Calu3 (cell line): ENCODE results near the gene TBC1D8. TPM values are rescaled to one million over a fixed set of nuclear protein-coding genes. Genes with fewer than 3 reads are reported as not detected.

Experiments
- BruUV-seq: library from RNA; stranded (reverse); fragments of 400-500 nt; replicated peaks from 2 replicates; lab custom pipeline; 2021; lab: Mats Ljungman, UMichigan
- CTCF ChIA-PET: fragments of 300-600 bp; sonication (Branson Sonifier 250); formaldehyde crosslinking; loops from one replicate; lab custom pipeline; 2022; ENCODE audit warnings: antibody characterized with exemption; lab: Charles Lee
- DNase-seq: peaks from one replicate; pipeline ENCODE4 v3.0.0; 2022
- H3K27ac Mint-ChIP-seq: one replicate; pipeline ENCODE4 v1.8.0; 2022; ENCODE audit warnings: mixed read lengths; ENCODE audit not compliant: unreplicated experiment
- H3K27me3 Mint-ChIP-seq: one replicate; pipeline ENCODE4 v1.8.0; 2022; ENCODE audit warnings: mixed read lengths; ENCODE audit not compliant: unreplicated experiment
- H3K36me3 Mint-ChIP-seq: one replicate; pipeline ENCODE4 v1.8.0; 2022; ENCODE audit warnings: mild to moderate bottlenecking, moderate library complexity, mixed read lengths; ENCODE audit not compliant: insufficient read depth, unreplicated experiment
- H3K4me1 Mint-ChIP-seq: one replicate; pipeline ENCODE4 v1.8.0; 2022; ENCODE audit warnings: mild to moderate bottlenecking, low read depth, mixed read lengths; ENCODE audit not compliant: unreplicated experiment
- H3K4me3 Mint-ChIP-seq: one replicate; pipeline ENCODE4 v1.8.0; 2022; ENCODE audit warnings: mild to moderate bottlenecking, low read depth, moderate library complexity, mixed read lengths; ENCODE audit not compliant: unreplicated experiment
- H3K9me3 Mint-ChIP-seq: one replicate; pipeline ENCODE4 v1.8.0; 2022; ENCODE audit warnings: low read depth, mixed read lengths; ENCODE audit not compliant: unreplicated experiment
- intact Hi-C: fragments of 100-400 bp; cut with micrococcal nuclease; formaldehyde crosslinking; loops from one replicate; pipeline ENCODE4 v1.10.0; 2022; ENCODE audit not compliant: unreplicated experiment
- total RNA-seq: library from RNA; stranded (reverse); gene quantifications from 2 replicates; pipeline ENCODE4 v1.2.3, GENCODE V29; 2022
- TF ChIP-seq, protein P1 (sequence below): fragments of 200-600 bp; IDR thresholded peaks from one replicate; pipeline ENCODE4 v1.8.0; 2022; ENCODE audit warnings: antibody characterized with exemption; ENCODE audit not compliant: unreplicated experiment

TBC1D8 gene
- total RNA-seq, 1 experiment from 2014 or later, result 25.3 TPM

- no peak overlapping the region for H3K27ac Mint-ChIP-seq
- no TSS peak for BruUV-seq
- intact Hi-C loops, result no loop called here
- TF ChIP-seq, protein P1, sequence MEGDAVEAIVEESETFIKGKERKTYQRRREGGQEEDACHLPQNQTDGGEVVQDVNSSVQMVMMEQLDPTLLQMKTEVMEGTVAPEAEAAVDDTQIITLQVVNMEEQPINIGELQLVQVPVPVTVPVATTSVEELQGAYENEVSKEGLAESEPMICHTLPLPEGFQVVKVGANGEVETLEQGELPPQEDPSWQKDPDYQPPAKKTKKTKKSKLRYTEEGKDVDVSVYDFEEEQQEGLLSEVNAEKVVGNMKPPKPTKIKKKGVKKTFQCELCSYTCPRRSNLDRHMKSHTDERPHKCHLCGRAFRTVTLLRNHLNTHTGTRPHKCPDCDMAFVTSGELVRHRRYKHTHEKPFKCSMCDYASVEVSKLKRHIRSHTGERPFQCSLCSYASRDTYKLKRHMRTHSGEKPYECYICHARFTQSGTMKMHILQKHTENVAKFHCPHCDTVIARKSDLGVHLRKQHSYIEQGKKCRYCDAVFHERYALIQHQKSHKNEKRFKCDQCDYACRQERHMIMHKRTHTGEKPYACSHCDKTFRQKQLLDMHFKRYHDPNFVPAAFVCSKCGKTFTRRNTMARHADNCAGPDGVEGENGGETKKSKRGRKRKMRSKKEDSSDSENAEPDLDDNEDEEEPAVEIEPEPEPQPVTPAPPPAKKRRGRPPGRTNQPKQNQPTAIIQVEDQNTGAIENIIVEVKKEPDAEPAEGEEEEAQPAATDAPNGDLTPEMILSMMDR, result no peak
- H3K36me3 Mint-ChIP-seq, result peaks cover 58% of the 10 kb centered on the region
- H3K9me3 Mint-ChIP-seq, result no peaks in the 10 kb centered on the region
- CTCF ChIA-PET, result no interaction called here
- H3K4me1 Mint-ChIP-seq, result no peaks in the 10 kb centered on the region
- no peak for DNase-seq
- H3K27me3 Mint-ChIP-seq, result no peaks in the 10 kb centered on the region
- H3K4me3 Mint-ChIP-seq, result no peak overlapping the region
Observed at GRCh38 chr2:100967716-100968115, 183.5 kb downstream of the TBC1D8 start.

DNA sequence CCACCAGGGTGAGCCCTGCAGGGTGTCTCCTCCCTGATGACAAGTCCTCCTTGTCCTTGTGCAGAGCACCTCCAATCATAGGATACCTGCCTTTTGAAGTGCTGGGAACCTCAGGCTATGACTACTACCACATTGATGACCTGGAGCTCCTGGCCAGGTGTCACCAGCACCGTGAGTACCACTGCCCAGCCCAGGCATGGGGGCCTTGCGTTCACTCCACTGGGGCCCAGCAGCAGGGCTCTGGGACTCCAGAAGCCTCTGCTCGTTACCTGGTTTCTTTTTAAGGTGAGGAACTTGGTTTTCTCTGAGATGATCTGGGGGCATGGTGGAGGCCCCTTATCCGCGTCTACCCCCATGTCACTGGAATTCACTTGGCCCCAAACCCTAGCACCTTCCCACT, 185.6 kb downstream of the TBC1D8 start:
- intact Hi-C loops, result no loop called here
- no TSS peak for BruUV-seq
- Mint-ChIP-seq H3K4me1 (no peaks in the 10 kb centered on the region), H3K27me3 (no peaks in the 10 kb centered on the region), H3K27ac (no peak overlapping the region), H3K9me3 (no peaks in the 10 kb centered on the region), H3K36me3 (peaks cover 44% of the 10 kb centered on the region), H3K4me3 (no peak overlapping the region)
- TF ChIP-seq, protein P1, result no peak
- DNase-seq, result no peak
- CTCF ChIA-PET, result no interaction called here

- CTCF ChIA-PET, result interaction anchor here (0.7 kb wide), 1 partner anchor 274 kb away, joined by 5 read pairs; no protein-coding TSS in a partner anchor
Observed at GRCh38 chr2:100964681-100965169, 186.5 kb downstream of the TBC1D8 start.

DNA sequence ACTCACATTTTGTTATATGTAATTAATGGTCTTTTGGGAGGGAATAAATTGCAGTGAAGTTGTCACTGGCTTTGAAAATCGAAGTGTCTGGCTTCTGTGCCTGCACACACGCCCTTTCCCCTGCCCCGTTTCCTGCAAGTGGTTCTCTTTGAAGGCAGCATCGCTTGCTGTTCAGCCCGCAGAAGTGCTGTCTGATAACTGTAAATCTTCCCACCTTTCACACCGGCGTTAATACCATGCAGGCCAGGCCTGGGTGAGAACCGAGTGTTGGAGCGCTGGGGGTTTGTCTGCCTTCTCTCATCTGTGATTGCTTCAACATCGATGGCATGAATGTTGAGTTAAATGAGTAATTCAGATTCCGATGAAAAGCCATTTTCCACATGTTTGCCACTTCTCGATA, 187.0 kb downstream of the TBC1D8 start:
- CTCF ChIA-PET, result interaction anchor here (0.7 kb wide), 1 partner anchor 274 kb away, joined by 5 read pairs; no protein-coding TSS in a partner anchor

More at GRCh38 chr2:100964681-100965169, 186.5 kb downstream of the TBC1D8 start:
- DNase-seq, result no peak
- Mint-ChIP-seq H3K9me3 (no peaks in the 10 kb centered on the region), H3K27ac (no peak overlapping the region), H3K4me1 (no peaks in the 10 kb centered on the region), H3K27me3 (no peaks in the 10 kb centered on the region), H3K36me3 (peaks cover 40% of the 10 kb centered on the region), H3K4me3 (no peak overlapping the region)
- TF ChIP-seq, protein P1, result no peak
- intact Hi-C loops, result no loop called here
- no TSS peak for BruUV-seq

More for the DNA sequence above, 187.0 kb downstream of the TBC1D8 start:
- BruUV-seq, result no TSS peak
- Mint-ChIP-seq H3K36me3 (peaks cover 40% of the 10 kb centered on the region), H3K9me3 (no peaks in the 10 kb centered on the region), H3K27ac (no peak overlapping the region), H3K4me1 (no peaks in the 10 kb centered on the region), H3K4me3 (no peak overlapping the region), H3K27me3 (no peaks in the 10 kb centered on the region)
- no peak for DNase-seq
- intact Hi-C loops, result no loop called here
- TF ChIP-seq, protein P1, result no peak
